Trophoblast cell (in vitro differentiated cells and primary cell): ENCODE measurements around the gene TNNT3.
"Not testable (repeated sequence)": the region's sequence is repeated elsewhere in the genome, so short reads cannot be mapped to it uniquely, and the experiment has no call there.

Experiments
- DNase-seq, 2 donors: peaks; one replicate each; pipeline ENCODE4 v3.0.0-alpha.2; 2016
- H2AFZ ChIP-seq: 2 replicates; pipeline ENCODE4 v1.6.1; 2013; ENCODE audit warnings: low read length, moderate library complexity, mild to moderate bottlenecking; ENCODE audit not compliant: insufficient read depth, poor library complexity
- H2AK5ac ChIP-seq: 2 replicates; pipeline ENCODE4 v1.6.1; 2013; ENCODE audit warnings: mild to moderate bottlenecking, low read length
- H2BK120ac ChIP-seq: 2 replicates; pipeline ENCODE4 v1.6.1; 2013; ENCODE audit warnings: low read length, mild to moderate bottlenecking, moderate library complexity; ENCODE audit not compliant: insufficient read depth, poor library complexity
- H2BK12ac ChIP-seq: 2 replicates; pipeline ENCODE4 v1.6.1; 2013; ENCODE audit warnings: mild to moderate bottlenecking, low read length, moderate library complexity
- H2BK5ac ChIP-seq: 2 replicates; pipeline ENCODE4 v1.6.1; 2013; ENCODE audit warnings: low read length, low read depth, moderate library complexity, mild to moderate bottlenecking; ENCODE audit not compliant: poor library complexity
- H3K14ac ChIP-seq: 2 replicates; pipeline ENCODE4 v1.6.1; 2013; ENCODE audit warnings: mild to moderate bottlenecking, low read length
- H3K18ac ChIP-seq: 2 replicates; pipeline ENCODE4 v1.6.1; 2013; ENCODE audit warnings: mild to moderate bottlenecking, low read length
- H3K23ac ChIP-seq: 2 replicates; pipeline ENCODE4 v1.6.1; 2013; ENCODE audit warnings: low read length
- H3K27ac ChIP-seq: 2 replicates; pipeline ENCODE4 v1.5.1; 2013; ENCODE audit warnings: low read depth, mild to moderate bottlenecking, inconsistent platforms, low read length, moderate library complexity
- H3K27me3 ChIP-seq: 2 replicates; pipeline ENCODE4 v1.6.1; 2013; ENCODE audit warnings: inconsistent platforms, mild to moderate bottlenecking, low read length, moderate library complexity; ENCODE audit not compliant: insufficient read depth
- H3K36me3 ChIP-seq, 2 experiments: 1 replicate in 1 of 2; 2 replicates in 1 of 2; pipeline ENCODE4 v1.6.1; 2013; ENCODE audit warnings: low read length in 2 of 2, mild to moderate bottlenecking in 2 of 2, moderate library complexity in 1 of 2; ENCODE audit not compliant: insufficient read depth in 2 of 2, control insufficient read depth in 1 of 2
- H3K4ac ChIP-seq: 2 replicates; pipeline ENCODE4 v1.6.1; 2013; ENCODE audit warnings: low read depth, mild to moderate bottlenecking, low read length, moderate library complexity
- H3K4me1 ChIP-seq, 2 experiments: 1 replicate in 1 of 2; 2 replicates in 1 of 2; pipeline ENCODE4 v1.6.1; 2013; ENCODE audit warnings: low read length in 2 of 2, mild to moderate bottlenecking in 2 of 2, moderate library complexity in 1 of 2; ENCODE audit not compliant: insufficient read depth in 2 of 2, control insufficient read depth in 1 of 2
- H3K4me2 ChIP-seq: 2 replicates; pipeline ENCODE4 v1.6.1; 2013; ENCODE audit warnings: inconsistent platforms, mild to moderate bottlenecking, low read length, moderate library complexity
- H3K4me3 ChIP-seq: 2 replicates; pipeline ENCODE4 v1.5.1; 2013; ENCODE audit warnings: mild to moderate bottlenecking, low read depth, low read length, inconsistent platforms
- H3K79me1 ChIP-seq: one replicate; pipeline ENCODE4 v1.6.1; 2013; ENCODE audit warnings: low read length
- H3K79me2 ChIP-seq: 2 replicates; pipeline ENCODE4 v1.6.1; 2013; ENCODE audit warnings: low read length, mild to moderate bottlenecking; ENCODE audit not compliant: control insufficient read depth, insufficient read depth, poor library complexity
- H3K9ac ChIP-seq: 2 replicates; pipeline ENCODE4 v1.6.1; 2013; ENCODE audit warnings: mild to moderate bottlenecking, low read length
- H3K9me3 ChIP-seq: 2 replicates; pipeline ENCODE4 v1.6.1; 2013; ENCODE audit warnings: low read depth, mild to moderate bottlenecking, control low read depth, inconsistent platforms, low read length; ENCODE audit not compliant: insufficient read depth
- H4K12ac ChIP-seq: 2 replicates; pipeline ENCODE4 v1.6.1; 2013; ENCODE audit warnings: low read depth, mild to moderate bottlenecking, low read length, moderate library complexity
- H4K8ac ChIP-seq: 2 replicates; pipeline ENCODE4 v1.6.1; 2013; ENCODE audit warnings: low read depth, mild to moderate bottlenecking, low read length, moderate library complexity
- H4K91ac ChIP-seq: one replicate; pipeline ENCODE4 v1.6.1; 2013; ENCODE audit warnings: low read depth, mild to moderate bottlenecking, low read length, moderate library complexity
- WGBS: extraction: QIAGEN DNeasy Blood & Tissue Kit; methylation state at CpG from one replicate; pipeline ENCODE4 v1.1.7; 2013; ENCODE audit warnings: missing lambda C conversion rate; ENCODE audit not compliant: insufficient read length, insufficient coverage; ENCODE audit errors: extremely low coverage; 5-methylcytosine and 5-hydroxymethylcytosine counted together

TNNT3 gene

GRCh38 chr11:1883346-1884302 lies 35.9 kb upstream of the TNNT3 start:
- Histone ChIP-seq H3K9ac (no peak overlapping the region), H2AFZ (no peak overlapping the region), H3K36me3 (no peaks in the 10 kb centered on the region), H3K9me3 (peaks cover 2% of the 10 kb centered on the region), H3K4ac (no peak overlapping the region), H2BK120ac (no peak overlapping the region), H3K27me3 (no peaks in the 10 kb centered on the region), H3K4me2 (no peak overlapping the region), H3K4me1 (peaks cover 3 to 4% of the 10 kb centered on the region in 2 experiments), H3K27ac (no peak overlapping the region), H3K79me2 (no peaks in the 10 kb centered on the region), H3K79me1 (peaks cover 20% of the 10 kb centered on the region), H3K23ac (no peak overlapping the region), H2BK5ac (no peak overlapping the region), H2AK5ac (no peak overlapping the region), H3K14ac (no peak overlapping the region), H4K91ac (peak overlapping the region; percentile 10), H2BK12ac (no peak overlapping the region), H4K8ac (no peak overlapping the region), H3K18ac (no peak overlapping the region), H3K4me3 (no peak overlapping the region), H4K12ac (no peak overlapping the region)
- no CpG with 5 or more reads among the region's 14 CpGs for WGBS
- DNase-seq, result no peak

- no peak overlapping the region for H2BK5ac ChIP-seq
- H3K9ac ChIP-seq, result no peak overlapping the region
- peaks cover 16% of the 10 kb centered on the region for H3K79me1 ChIP-seq
- H4K12ac ChIP-seq, result no peak overlapping the region
- H3K18ac ChIP-seq, result no peak overlapping the region
- H3K79me2 ChIP-seq, result no peaks in the 10 kb centered on the region
- no peak overlapping the region for H3K4me3 ChIP-seq
- no peak overlapping the region for H3K4ac ChIP-seq
- peaks cover 3 to 4% of the 10 kb centered on the region in 2 experiments for H3K4me1 ChIP-seq
- no peak overlapping the region for H3K23ac ChIP-seq
- H2AK5ac ChIP-seq, result no peak overlapping the region
- WGBS, result no CpG with 5 or more reads among the region's 5 CpGs
- H2BK12ac ChIP-seq, result no peak overlapping the region
- no peak overlapping the region for H2AFZ ChIP-seq
- no peak overlapping the region for H3K27ac ChIP-seq
- H3K36me3 ChIP-seq, result no peaks in the 10 kb centered on the region
- H3K14ac ChIP-seq, result no peak overlapping the region
- no peak for DNase-seq
- peaks cover 2% of the 10 kb centered on the region for H3K9me3 ChIP-seq
- H4K8ac ChIP-seq, result no peak overlapping the region
- H3K27me3 ChIP-seq, result no peaks in the 10 kb centered on the region
- no peak overlapping the region for H3K4me2 ChIP-seq
- no peak overlapping the region for H4K91ac ChIP-seq
- no peak overlapping the region for H2BK120ac ChIP-seq
Measured at GRCh38 chr11:1884303-1884700, 35.2 kb upstream of the TNNT3 start.

GRCh38 chr11:1886551-1886950 lies 33.0 kb upstream of the TNNT3 start:
- not testable (repeated sequence) for H3K4ac ChIP-seq, H3K4me1 ChIP-seq, H3K9me3 ChIP-seq, H4K8ac ChIP-seq, H2BK120ac ChIP-seq, H3K4me2 ChIP-seq, H2AFZ ChIP-seq, H3K36me3 ChIP-seq, H2AK5ac ChIP-seq, H3K4me3 ChIP-seq, H3K27me3 ChIP-seq, H3K27ac ChIP-seq, H3K79me2 ChIP-seq, DNase-seq, H3K14ac ChIP-seq, H4K12ac ChIP-seq, H2BK12ac ChIP-seq, H3K9ac ChIP-seq, H3K18ac ChIP-seq, H4K91ac ChIP-seq, H3K23ac ChIP-seq, H2BK5ac ChIP-seq, H3K79me1 ChIP-seq
- no CpG with 5 or more reads among the region's 13 CpGs for WGBS

- no peak overlapping the region for H3K18ac ChIP-seq
- H3K23ac ChIP-seq, result no peak overlapping the region
- no peak overlapping the region for H3K4ac ChIP-seq
- no peak overlapping the region for H2BK120ac ChIP-seq
- no peaks in the 10 kb centered on the region for H3K79me2 ChIP-seq
- no peak overlapping the region for H2AFZ ChIP-seq
- no peak overlapping the region for H2BK12ac ChIP-seq
- H3K14ac ChIP-seq, result no peak overlapping the region
- H3K79me1 ChIP-seq, result no peaks in the 10 kb centered on the region
- H3K4me2 ChIP-seq, result no peak overlapping the region
- H4K12ac ChIP-seq, result no peak overlapping the region
- WGBS, result no CpG with 5 or more reads among the region's 11 CpGs
- H2BK5ac ChIP-seq, result no peak overlapping the region
- H3K9ac ChIP-seq, result no peak overlapping the region
- H3K4me1 ChIP-seq, result no peaks in the 10 kb centered on the region
- no peak overlapping the region for H4K8ac ChIP-seq
- H3K27ac ChIP-seq, result no peak overlapping the region
- no peak overlapping the region for H2AK5ac ChIP-seq
- H3K36me3 ChIP-seq, result no peaks in the 10 kb centered on the region
- H3K27me3 ChIP-seq, result no peaks in the 10 kb centered on the region
- H3K9me3 ChIP-seq, result peaks cover 5% of the 10 kb centered on the region
- no peak for DNase-seq
- H4K91ac ChIP-seq, result no peak overlapping the region
- H3K4me3 ChIP-seq, result no peak overlapping the region
Measured at GRCh38 chr11:1887451-1888346, 31.8 kb upstream of the TNNT3 start.
